GM12875 (cell line): ENCODE results near the gene ATP10B.

Experiments
- H3K4me3 ChIP-seq: one replicate; pipeline ENCODE4 v1.5.1; 2011; ENCODE audit warnings: low read depth, low read length, control low read depth
- CTCF ChIP-seq: IDR thresholded peaks from 2 replicates; pipeline ENCODE4 v1.5.1; 2011; ENCODE audit warnings: low read depth, mild to moderate bottlenecking, control low read depth, inconsistent platforms, low read length, moderate library complexity, borderline replicate concordance; ENCODE audit not compliant: insufficient read depth

Gene ATP10B

GRCh38 chr5:160773646-160774410 is 78.2 kb downstream of the ATP10B start:
- no peak overlapping the region for H3K4me3 ChIP-seq
- no peak for TF ChIP-seq CTCF

- TF ChIP-seq CTCF: no peak
- H3K4me3 ChIP-seq: no peak overlapping the region
Measured at GRCh38 chr5:160772854-160773253, 79.2 kb downstream of the ATP10B start.

- no peak overlapping the region for H3K4me3 ChIP-seq
- no peak for TF ChIP-seq CTCF
Measured at GRCh38 chr5:160770718-160771117, 81.3 kb downstream of the ATP10B start.

- no peak overlapping the region for H3K4me3 ChIP-seq
- no peak for TF ChIP-seq CTCF
Measured at GRCh38 chr5:160769301-160769700, 82.7 kb downstream of the ATP10B start.

- no peak overlapping the region for H3K4me3 ChIP-seq
- no peak for TF ChIP-seq CTCF
Measured at GRCh38 chr5:160767062-160767461, 84.9 kb downstream of the ATP10B start.

- no peak overlapping the region for H3K4me3 ChIP-seq
- TF ChIP-seq CTCF: no peak
Measured at GRCh38 chr5:160760008-160760407, 92.0 kb downstream of the ATP10B start.

GRCh38 chr5:160757194-160757593 is 94.8 kb downstream of the ATP10B start:
- no peak for TF ChIP-seq CTCF
- no peak overlapping the region for H3K4me3 ChIP-seq
